Panc1 (cell line): Measurements from ENCODE around the gene BCAN.

Source experiments
- POLR2AphosphoS5 ChIP-seq: IDR thresholded peaks from 2 replicates; pipeline ENCODE4 v1.6.1; 2012; ENCODE audit warnings: mild to moderate bottlenecking, low read depth, low read length, moderate library complexity
- TF ChIP-seq, protein P1 (sequence below): fragments of 450-650 bp; IDR thresholded peaks from 2 replicates; pipeline ENCODE4 v1.5.1; 2017; ENCODE audit warnings: mild to moderate bottlenecking
- TF ChIP-seq, protein P2 (sequence below), 2 experiments: IDR thresholded peaks; 2 replicates each; pipeline ENCODE4 v1.6.1; 2011 to 2012; ENCODE audit warnings: low read depth in 2 of 2, control low read depth in 1 of 2, low read length in 1 of 2, mild to moderate bottlenecking in 1 of 2, moderate library complexity in 1 of 2; ENCODE audit not compliant: insufficient read depth in 1 of 2

DNA sequence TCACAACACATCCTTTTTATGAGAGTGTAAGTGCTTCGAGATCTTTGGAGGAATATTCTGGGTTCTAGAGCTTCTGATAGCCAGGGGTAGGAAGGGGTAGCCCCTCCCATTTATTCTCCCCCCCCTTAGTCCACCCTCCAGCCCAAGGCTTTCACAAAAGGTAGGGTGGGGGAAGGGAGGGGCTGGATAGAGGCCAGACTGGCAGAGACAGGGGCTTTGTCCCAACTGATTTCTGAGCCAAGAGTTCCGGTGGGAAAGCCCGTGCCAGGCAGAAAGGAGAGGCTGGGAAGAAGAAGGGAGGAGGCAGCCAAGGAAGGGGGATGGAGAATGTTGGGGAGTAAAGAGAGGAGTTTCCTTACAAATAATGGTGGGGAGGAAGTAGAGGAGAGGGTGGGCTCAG lies 3.1 kb downstream of the BCAN start:
- TF ChIP-seq, protein P1, sequence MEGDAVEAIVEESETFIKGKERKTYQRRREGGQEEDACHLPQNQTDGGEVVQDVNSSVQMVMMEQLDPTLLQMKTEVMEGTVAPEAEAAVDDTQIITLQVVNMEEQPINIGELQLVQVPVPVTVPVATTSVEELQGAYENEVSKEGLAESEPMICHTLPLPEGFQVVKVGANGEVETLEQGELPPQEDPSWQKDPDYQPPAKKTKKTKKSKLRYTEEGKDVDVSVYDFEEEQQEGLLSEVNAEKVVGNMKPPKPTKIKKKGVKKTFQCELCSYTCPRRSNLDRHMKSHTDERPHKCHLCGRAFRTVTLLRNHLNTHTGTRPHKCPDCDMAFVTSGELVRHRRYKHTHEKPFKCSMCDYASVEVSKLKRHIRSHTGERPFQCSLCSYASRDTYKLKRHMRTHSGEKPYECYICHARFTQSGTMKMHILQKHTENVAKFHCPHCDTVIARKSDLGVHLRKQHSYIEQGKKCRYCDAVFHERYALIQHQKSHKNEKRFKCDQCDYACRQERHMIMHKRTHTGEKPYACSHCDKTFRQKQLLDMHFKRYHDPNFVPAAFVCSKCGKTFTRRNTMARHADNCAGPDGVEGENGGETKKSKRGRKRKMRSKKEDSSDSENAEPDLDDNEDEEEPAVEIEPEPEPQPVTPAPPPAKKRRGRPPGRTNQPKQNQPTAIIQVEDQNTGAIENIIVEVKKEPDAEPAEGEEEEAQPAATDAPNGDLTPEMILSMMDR = no peak
- TF ChIP-seq POLR2AphosphoS5 = no peak
- TF ChIP-seq, protein P2, sequence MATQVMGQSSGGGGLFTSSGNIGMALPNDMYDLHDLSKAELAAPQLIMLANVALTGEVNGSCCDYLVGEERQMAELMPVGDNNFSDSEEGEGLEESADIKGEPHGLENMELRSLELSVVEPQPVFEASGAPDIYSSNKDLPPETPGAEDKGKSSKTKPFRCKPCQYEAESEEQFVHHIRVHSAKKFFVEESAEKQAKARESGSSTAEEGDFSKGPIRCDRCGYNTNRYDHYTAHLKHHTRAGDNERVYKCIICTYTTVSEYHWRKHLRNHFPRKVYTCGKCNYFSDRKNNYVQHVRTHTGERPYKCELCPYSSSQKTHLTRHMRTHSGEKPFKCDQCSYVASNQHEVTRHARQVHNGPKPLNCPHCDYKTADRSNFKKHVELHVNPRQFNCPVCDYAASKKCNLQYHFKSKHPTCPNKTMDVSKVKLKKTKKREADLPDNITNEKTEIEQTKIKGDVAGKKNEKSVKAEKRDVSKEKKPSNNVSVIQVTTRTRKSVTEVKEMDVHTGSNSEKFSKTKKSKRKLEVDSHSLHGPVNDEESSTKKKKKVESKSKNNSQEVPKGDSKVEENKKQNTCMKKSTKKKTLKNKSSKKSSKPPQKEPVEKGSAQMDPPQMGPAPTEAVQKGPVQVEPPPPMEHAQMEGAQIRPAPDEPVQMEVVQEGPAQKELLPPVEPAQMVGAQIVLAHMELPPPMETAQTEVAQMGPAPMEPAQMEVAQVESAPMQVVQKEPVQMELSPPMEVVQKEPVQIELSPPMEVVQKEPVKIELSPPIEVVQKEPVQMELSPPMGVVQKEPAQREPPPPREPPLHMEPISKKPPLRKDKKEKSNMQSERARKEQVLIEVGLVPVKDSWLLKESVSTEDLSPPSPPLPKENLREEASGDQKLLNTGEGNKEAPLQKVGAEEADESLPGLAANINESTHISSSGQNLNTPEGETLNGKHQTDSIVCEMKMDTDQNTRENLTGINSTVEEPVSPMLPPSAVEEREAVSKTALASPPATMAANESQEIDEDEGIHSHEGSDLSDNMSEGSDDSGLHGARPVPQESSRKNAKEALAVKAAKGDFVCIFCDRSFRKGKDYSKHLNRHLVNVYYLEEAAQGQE (IDR thresholded peaks at IDR 0.05; ENCODE audit: insufficient read depth in 1 of 2, low read depth in 2 of 2, low read length in 1 of 2) = no peak
